Body of pancreas (tissue), 4 donors: ENCODE results near the gene KIF3C.

Experiments
- POLR2A ChIP-seq, 3 donors: fragments of 450-650 bp; IDR thresholded peaks; one replicate each; pipeline ENCODE4 v1.6.1; 2016; ENCODE audit warnings: antibody characterized with exemption in 3 of 3, mild to moderate bottlenecking in 2 of 3
- TF ChIP-seq, protein P1 (sequence below), 7 experiments: fragments of 450-650 bp in 4 of 7; fragments of 200-600 bp in 3 of 7; sonication (generic) in 3 of 7; IDR thresholded peaks; one replicate each; pipeline ENCODE4 v1.5.1; 2016 to 2019; ENCODE audit warnings: antibody characterized with exemption in 7 of 7

DNA sequence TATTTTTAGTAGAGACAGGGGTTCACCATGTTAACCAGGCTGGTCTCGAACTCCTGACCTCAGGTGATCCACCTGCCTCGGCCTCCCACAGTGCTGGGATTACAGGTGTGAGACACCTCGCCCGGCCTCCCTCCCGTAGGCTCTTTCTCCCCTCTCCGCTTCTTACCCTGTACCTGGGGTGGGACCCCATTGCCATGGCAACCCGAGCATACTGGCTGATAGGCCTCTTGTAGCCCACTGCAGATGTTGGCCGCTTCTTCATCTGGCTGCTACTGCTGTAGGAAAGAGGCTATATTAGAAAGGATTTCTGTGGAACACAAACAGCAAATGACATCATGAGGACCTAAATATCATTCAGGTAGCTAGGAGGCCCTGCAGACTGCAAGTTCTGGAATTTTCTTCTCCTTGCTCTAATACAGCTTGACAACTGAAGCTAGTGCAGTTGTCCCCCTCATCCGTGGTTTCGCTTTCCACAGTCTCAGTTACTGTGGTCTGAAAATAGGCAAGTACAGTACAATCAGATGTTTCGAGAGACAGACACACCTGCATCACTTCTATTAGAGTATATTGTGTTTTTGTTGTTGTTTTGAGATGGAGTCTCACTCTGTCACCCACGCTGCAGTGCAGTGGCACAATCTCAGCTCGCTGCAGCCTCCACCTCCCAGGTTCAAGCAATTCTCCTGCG, 52.4 kb downstream of the KIF3C start:
- TF ChIP-seq, protein P1, sequence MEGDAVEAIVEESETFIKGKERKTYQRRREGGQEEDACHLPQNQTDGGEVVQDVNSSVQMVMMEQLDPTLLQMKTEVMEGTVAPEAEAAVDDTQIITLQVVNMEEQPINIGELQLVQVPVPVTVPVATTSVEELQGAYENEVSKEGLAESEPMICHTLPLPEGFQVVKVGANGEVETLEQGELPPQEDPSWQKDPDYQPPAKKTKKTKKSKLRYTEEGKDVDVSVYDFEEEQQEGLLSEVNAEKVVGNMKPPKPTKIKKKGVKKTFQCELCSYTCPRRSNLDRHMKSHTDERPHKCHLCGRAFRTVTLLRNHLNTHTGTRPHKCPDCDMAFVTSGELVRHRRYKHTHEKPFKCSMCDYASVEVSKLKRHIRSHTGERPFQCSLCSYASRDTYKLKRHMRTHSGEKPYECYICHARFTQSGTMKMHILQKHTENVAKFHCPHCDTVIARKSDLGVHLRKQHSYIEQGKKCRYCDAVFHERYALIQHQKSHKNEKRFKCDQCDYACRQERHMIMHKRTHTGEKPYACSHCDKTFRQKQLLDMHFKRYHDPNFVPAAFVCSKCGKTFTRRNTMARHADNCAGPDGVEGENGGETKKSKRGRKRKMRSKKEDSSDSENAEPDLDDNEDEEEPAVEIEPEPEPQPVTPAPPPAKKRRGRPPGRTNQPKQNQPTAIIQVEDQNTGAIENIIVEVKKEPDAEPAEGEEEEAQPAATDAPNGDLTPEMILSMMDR (IDR thresholded peaks at IDR 0.05): no peak
- TF ChIP-seq POLR2A (IDR thresholded peaks at IDR 0.05): no peak
